Left cardiac atrium (tissue), 4 donors: ENCODE measurements around the gene PTPRA. TPM values are rescaled to one million over a fixed set of nuclear protein-coding genes. Genes with fewer than 3 reads are reported as not detected.
"Not testable (repeated sequence)": the region's sequence is repeated elsewhere in the genome, so short reads cannot be mapped to it uniquely, and the experiment has no call there.

Experiments used
- ATAC-seq, 2 donors: fragments of 200-7000 bp; cut with Tn5 transposase; one replicate each; pipeline ENCODE4 v1.9.1; 2020; ENCODE audit warnings: mild to moderate bottlenecking in 2 of 2, moderate library complexity in 2 of 2
- DNase-seq: peaks from one replicate; pipeline ENCODE4 v3.0.0-alpha.2; 2020
- intact Hi-C, 2 donors: fragments of 100-400 bp; cut with DNase I; formaldehyde crosslinking; loops; one replicate each; pipeline versions ENCODE4 v1.14.1 to v1.15.1; 2022 to 2023
- total RNA-seq, 2 donors: library from RNA; stranded (reverse); fragmentation: NEBNext Ultra II Directional; extraction: Animal tissue kit (Norgen Biotek cat#: 25700); gene quantifications; one replicate each; pipeline ENCODE4 v1.2.1, GENCODE V29; 2021
- donor health status: DM: no; HTN: yes; CAD: no.
- donor health status: DM: no; HTN: yes; CAD: no; lungs with severe emphysema.
- donor health status: DM: yes; HTN: yes; CAD: no.
- donor health status: Dilated cardiomyopathy.

Gene PTPRA
- total RNA-seq, 2 donors from 2014 or later: 35.4 to 38.6 TPM

GRCh38 chr20:3051385-3052019 lies 178.2 kb downstream of the PTPRA start:
- DNase-seq (no peak), ATAC-seq (no peak)
- intact Hi-C loops: loop anchor here in 1 of 2 donors (10.0 kb wide), 1 partner anchor 263 kb away; no protein-coding TSS in a partner anchor

GRCh38 chr20:3059489-3059888 lies 186.2 kb downstream of the PTPRA start:
- DNase-seq: no peak
- intact Hi-C loops: loop anchor here in 1 of 2 donors (10.0 kb wide), 1 partner anchor 255 kb away; no protein-coding TSS in a partner anchor
- no peak for ATAC-seq

- ATAC-seq, intact Hi-C loops, DNase-seq: not testable (repeated sequence)
Measured at GRCh38 chr20:3064119-3064518, 190.8 kb downstream of the PTPRA start.

GRCh38 chr20:3067139-3068014 lies 194.1 kb downstream of the PTPRA start:
- intact Hi-C loops: no loop called here
- no peak for ATAC-seq
- DNase-seq: no peak

- no peak for ATAC-seq
- intact Hi-C loops: no loop called here
- DNase-seq: no peak
Measured at GRCh38 chr20:3068075-3068474, 194.8 kb downstream of the PTPRA start.

- DNase-seq (no peak), ATAC-seq (peak in 1 of 2 donors; percentile 22)
- intact Hi-C loops: no loop called here
Measured at GRCh38 chr20:3068986-3069900, 196.0 kb downstream of the PTPRA start.

GRCh38 chr20:3070725-3071124 lies 197.4 kb downstream of the PTPRA start:
- intact Hi-C loops: no loop called here

GRCh38 chr20:3071266-3071609 lies 198.0 kb downstream of the PTPRA start:
- DNase-seq: no peak
- intact Hi-C loops: no loop called here
- no peak for ATAC-seq

More at GRCh38 chr20:3070725-3071124, 197.4 kb downstream of the PTPRA start:
- DNase-seq (no peak), ATAC-seq (no peak)

- DNase-seq: peak; percentile 66
- peak; percentile 80 to 90 for ATAC-seq
Measured at GRCh38 chr20:3071610-3072529, 198.6 kb downstream of the PTPRA start, which contains the start of gene OXT. OXT (plus strand) TSS chr20:3071620; CDS start chr20:3071656, 36 bp downstream.

GRCh38 chr20:3072530-3073250 lies 199.4 kb downstream of the PTPRA start:
- DNase-seq (no peak), ATAC-seq (no peak)
- intact Hi-C loops: no loop called here

More at GRCh38 chr20:3071610-3072529, 198.6 kb downstream of the PTPRA start, which contains the start of gene OXT:
- intact Hi-C loops: no loop called here

GRCh38 chr20:3073251-3073643 lies 200.0 kb downstream of the PTPRA start:
- DNase-seq, ATAC-seq, intact Hi-C loops: not testable (repeated sequence)

GRCh38 chr20:3074812-3075211 lies 201.5 kb downstream of the PTPRA start:
- ATAC-seq: no peak
- DNase-seq: no peak
- intact Hi-C loops: no loop called here

GRCh38 chr20:3075315-3075714 lies 202.0 kb downstream of the PTPRA start:
- intact Hi-C loops, ATAC-seq, DNase-seq: not testable (repeated sequence)

- ATAC-seq (no peak), DNase-seq (no peak)
- intact Hi-C loops: no loop called here
Measured at GRCh38 chr20:3077618-3078134, 204.4 kb downstream of the PTPRA start.

GRCh38 chr20:3080939-3081388 lies 207.7 kb downstream of the PTPRA start:
- peak; percentile 87 to 96 for ATAC-seq
- DNase-seq: peak; percentile 77
- intact Hi-C loops: no loop called here

GRCh38 chr20:3081641-3082040 lies 208.4 kb downstream of the PTPRA start:
- intact Hi-C loops: no loop called here
- no peak for DNase-seq
- no peak for ATAC-seq

GRCh38 chr20:3082306-3082951 lies 209.1 kb downstream of the PTPRA start:
- peak; percentile 24 to 51 for ATAC-seq

More at GRCh38 chr20:3082306-3082951, 209.1 kb downstream of the PTPRA start:
- intact Hi-C loops: no loop called here
- DNase-seq: no peak
